ENCODE results near the gene IRX5.

Gene IRX5

GRCh38 chr16:54931120-54932014 lies 702 bp downstream of the IRX5 start:
- no peak for FAIRE-seq

GRCh38 chr16:54932021-54932660 lies 1.5 kb downstream of the IRX5 start:
- FAIRE-seq: no peak

GRCh38 chr16:54932737-54933254 lies 2.1 kb downstream of the IRX5 start:
- no peak for FAIRE-seq

GRCh38 chr16:54933281-54934011 lies 2.8 kb downstream of the IRX5 start:
- FAIRE-seq: no peak

GRCh38 chr16:54934481-54935265 lies 4.0 kb downstream of the IRX5 start:
- no peak for FAIRE-seq

- FAIRE-seq: no peak
Measured at GRCh38 chr16:54935266-54935968, 4.8 kb downstream of the IRX5 start.

- FAIRE-seq: no peak
Measured at GRCh38 chr16:54936201-54936978, 5.7 kb downstream of the IRX5 start.

- no peak for FAIRE-seq
Measured at GRCh38 chr16:54936979-54937670, 6.5 kb downstream of the IRX5 start.

- no peak for FAIRE-seq
Measured at GRCh38 chr16:54937671-54938211, 7.1 kb downstream of the IRX5 start.

- FAIRE-seq: no peak
Measured at GRCh38 chr16:54938212-54939028, 7.8 kb downstream of the IRX5 start.

GRCh38 chr16:54939029-54939346 lies 8.3 kb downstream of the IRX5 start:
- FAIRE-seq: no peak

GRCh38 chr16:54939510-54940278 lies 9.0 kb downstream of the IRX5 start:
- no peak for FAIRE-seq

- no peak for FAIRE-seq
Measured at GRCh38 chr16:54940279-54940604, 9.6 kb downstream of the IRX5 start.

- FAIRE-seq: no peak
Measured at GRCh38 chr16:54942353-54942943, 11.8 kb downstream of the IRX5 start.

GRCh38 chr16:54944002-54944401 lies 13.3 kb downstream of the IRX5 start:
- no peak for FAIRE-seq

- no peak for FAIRE-seq
Measured at GRCh38 chr16:54945063-54945462, 14.4 kb downstream of the IRX5 start.

GRCh38 chr16:54946909-54947308 lies 16.2 kb downstream of the IRX5 start:
- FAIRE-seq: no peak

GRCh38 chr16:54947616-54948015 lies 17.0 kb downstream of the IRX5 start:
- no peak for FAIRE-seq

All from G401.6 (cell line).